LNCAP (cell line): ENCODE measurements around the gene KAT8.

Experiments
- TF ChIP-seq, protein P1 (sequence below): fragments of 450-650 bp; IDR thresholded peaks from 2 replicates; pipeline ENCODE4 v1.5.1; 2017; ENCODE audit warnings: mild to moderate bottlenecking

KAT8 gene

DNA sequence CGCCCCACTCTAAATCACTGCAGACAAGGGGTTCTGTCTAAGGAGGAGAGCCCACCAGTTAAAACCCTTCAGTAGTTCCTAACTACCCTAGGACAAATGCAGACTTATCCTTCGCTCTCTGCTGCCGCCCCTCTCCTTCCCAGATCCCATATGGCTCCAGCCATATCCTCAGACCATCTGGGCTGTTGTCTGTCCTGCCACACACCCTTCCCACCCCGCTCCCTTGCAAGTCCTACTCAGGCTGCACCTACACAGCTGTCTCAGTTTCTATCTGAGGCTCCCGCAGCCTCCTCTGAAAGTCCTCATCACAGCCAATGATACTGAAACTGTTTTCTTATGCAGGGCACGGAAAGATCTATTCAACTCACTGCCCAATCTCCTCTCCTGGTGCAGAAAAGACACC, 10.0 kb upstream of the KAT8 start:
- TF ChIP-seq, protein P1, sequence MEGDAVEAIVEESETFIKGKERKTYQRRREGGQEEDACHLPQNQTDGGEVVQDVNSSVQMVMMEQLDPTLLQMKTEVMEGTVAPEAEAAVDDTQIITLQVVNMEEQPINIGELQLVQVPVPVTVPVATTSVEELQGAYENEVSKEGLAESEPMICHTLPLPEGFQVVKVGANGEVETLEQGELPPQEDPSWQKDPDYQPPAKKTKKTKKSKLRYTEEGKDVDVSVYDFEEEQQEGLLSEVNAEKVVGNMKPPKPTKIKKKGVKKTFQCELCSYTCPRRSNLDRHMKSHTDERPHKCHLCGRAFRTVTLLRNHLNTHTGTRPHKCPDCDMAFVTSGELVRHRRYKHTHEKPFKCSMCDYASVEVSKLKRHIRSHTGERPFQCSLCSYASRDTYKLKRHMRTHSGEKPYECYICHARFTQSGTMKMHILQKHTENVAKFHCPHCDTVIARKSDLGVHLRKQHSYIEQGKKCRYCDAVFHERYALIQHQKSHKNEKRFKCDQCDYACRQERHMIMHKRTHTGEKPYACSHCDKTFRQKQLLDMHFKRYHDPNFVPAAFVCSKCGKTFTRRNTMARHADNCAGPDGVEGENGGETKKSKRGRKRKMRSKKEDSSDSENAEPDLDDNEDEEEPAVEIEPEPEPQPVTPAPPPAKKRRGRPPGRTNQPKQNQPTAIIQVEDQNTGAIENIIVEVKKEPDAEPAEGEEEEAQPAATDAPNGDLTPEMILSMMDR, result no peak

DNA sequence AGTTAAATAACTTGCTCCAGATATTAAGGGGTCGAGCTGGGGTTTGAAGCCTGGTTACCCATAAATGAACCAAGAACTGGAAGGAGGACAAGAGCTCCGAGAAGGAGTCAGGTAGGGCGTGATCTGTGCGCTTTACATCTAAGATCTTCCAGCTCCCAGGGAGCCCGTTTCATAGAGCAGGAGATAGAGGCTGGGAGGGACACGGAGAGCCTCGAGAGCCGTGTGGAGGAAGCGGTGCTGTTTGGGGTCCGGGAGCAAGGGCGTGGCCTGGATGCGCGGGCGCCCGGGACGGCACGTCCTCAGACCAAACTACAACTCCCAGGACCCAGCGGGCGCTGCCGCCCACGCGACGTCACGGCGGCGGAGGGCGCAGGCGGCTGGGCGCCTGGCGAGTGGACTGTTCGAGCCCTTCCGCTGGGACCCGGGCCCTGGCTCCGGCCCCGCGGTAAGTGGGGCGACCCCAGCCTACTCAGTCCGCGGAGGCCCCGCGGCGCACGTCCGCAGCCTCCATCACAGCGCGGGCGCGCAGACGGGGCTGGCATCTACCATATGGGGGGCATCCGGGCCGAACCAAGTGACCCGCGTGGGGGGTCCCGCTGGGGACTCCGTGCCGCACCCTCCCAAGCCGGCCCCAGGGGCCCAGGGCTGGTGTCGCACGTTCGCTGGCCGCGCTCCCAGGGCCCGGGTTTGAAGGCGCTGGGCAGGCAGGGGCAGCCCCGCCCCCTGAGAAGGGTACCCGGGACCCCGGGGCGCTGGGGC, 9.2 kb upstream of the KAT8 start, which contains the start of gene BCKDK:
BCKDK (plus strand) TSS at position 352 of the 759 bp plus-strand sequence. CDS start 838 bp downstream, outside the sequence.
- TF ChIP-seq, protein P1, result no peak

DNA sequence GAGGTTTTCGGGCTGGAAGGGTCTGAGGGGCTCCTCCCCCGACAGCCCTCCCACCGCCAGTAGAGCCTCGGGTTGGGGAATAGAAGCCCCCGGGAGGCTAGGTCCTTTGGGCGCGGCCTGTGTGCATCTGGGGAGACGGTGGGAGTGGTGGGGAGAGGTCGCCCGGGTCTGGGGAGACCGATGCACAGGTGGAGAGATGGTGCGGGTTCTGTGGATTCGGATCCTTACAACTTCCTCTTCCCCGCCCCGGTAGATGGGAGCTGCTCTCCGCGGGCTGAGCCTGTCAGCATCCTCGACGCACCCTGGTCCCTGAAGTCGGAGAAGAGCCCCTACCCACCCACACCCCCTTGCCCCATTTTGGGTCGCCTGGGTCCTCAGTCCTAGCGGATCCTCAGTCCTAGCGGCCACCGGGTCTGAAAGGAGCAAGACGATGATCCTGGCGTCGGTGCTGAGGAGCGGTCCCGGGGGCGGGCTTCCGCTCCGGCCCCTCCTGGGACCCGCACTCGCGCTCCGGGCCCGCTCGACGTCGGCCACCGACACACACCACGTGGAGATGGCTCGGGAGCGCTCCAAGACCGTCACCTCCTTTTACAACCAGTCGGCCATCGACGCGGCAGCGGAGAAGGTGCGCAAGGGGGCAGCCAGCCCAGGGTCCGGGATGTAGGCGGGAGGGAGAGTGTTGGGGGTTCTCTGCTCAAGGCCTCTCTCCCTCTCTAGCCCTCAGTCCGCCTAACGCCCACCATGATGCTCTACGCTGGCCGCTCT, 8.5 kb upstream of the KAT8 start:
- TF ChIP-seq, protein P1, result no peak

DNA sequence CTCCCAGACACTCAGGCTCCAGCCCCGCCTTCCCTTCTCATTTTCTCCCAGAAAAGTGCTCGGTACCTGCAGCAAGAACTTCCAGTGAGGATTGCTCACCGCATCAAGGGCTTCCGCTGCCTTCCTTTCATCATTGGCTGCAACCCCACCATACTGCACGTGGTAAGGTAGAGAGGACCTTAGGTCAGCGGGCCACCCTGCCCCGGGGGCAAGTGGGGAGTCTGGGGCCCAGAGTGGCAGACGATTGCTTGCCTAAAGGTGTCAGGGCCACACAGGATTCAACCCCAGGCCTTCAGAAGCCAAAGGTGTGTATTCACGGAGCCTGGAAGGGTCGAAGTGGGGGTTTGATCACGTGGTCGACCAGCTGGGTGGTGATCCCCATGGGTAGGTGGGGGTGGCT, 7.8 kb upstream of the KAT8 start:
- TF ChIP-seq, protein P1, result no peak

DNA sequence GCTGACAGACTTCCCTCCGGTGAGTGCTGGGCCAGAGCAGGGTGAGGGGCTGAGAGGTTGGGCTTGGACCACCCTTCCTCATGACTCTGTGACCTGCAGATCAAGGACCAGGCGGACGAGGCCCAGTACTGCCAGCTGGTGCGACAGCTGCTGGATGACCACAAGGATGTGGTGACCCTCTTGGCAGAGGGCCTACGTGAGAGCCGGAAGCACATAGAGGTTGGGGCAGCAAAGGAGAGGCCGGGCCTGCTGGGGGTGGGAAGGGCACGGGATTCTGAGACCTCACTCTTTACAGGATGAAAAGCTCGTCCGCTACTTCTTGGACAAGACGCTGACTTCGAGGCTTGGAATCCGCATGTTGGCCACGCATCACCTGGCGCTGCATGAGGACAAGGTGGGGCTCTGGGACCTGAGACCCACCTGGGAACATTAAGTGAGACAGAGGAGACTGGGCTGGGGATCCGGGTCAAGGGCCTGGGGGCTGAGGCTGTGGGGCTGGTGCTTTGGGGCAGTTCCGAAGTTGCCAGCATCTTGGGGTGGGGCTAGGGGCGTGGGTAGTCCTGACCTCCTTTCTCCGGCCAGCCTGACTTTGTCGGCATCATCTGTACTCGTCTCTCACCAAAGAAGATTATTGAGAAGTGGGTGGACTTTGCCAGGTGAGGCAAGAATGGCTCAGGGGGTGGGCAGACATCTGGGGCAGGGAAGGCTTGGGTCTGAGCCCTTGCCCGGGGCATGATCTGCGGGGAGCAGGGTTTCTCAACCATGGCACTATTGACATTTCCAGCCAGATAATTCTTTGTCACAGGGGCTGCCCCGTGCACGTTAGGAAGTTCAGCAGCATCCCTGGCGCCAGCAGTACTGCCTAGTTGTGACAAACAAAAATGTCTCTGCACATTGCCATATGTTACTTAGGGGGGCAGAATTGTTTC, 7.1 kb upstream of the KAT8 start:
- TF ChIP-seq, protein P1, result no peak

DNA sequence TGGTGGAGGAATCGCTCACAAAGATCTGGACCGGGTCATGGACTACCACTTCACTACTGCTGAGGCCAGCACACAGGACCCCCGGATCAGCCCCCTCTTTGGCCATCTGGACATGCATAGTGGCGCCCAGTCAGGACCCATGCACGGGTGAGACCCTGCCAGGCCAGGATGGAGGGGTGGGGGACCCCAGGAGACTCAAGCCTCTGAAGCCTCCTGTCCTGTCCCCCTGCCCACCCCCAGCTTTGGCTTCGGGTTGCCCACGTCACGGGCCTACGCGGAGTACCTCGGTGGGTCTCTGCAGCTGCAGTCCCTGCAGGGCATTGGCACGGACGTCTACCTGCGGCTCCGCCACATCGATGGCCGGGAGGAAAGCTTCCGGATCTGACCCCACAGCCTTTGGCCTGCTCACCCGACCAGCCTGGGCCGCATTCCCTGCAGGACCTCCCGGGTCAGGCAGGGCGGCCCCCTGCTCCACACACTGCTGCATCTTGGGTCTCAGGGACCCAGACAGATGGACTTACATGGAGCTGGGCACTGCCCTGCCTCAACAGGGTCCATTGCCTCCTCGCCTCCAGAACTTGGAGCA, 5.5 kb upstream of the KAT8 start:
- TF ChIP-seq, protein P1, result no peak

DNA sequence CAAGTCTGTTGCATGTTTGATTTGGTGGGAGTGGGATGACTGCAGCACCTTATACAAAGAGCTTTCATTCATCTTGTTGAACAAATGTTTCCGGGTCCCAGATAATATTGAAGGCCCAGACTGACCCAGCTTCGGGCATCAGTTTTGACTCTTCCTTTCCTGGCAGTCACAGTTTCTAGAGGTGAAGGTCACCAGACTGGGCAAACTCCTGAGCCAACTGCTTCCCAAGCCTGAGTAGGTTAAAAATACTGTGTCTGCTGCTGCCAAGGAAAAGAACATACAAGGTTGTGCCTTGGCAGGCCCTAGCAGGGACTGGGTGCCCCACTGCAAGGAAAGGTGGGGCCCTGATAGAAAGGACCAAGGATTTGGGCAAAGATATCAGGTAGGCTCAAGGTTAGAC, 4.8 kb upstream of the KAT8 start:
- TF ChIP-seq, protein P1, result no peak
